Calu3 (cell line): ENCODE results near the gene ISYNA1. TPM values are rescaled to one million over a fixed set of nuclear protein-coding genes. Genes with fewer than 3 reads are reported as not detected.
A peak's percentile ranks its signal among the peaks of the same experiment; 100 is the strongest.

ENCODE experiments used
- BruUV-seq: library from RNA; stranded (reverse); fragments of 400-500 nt; replicated peaks from 2 replicates; lab custom pipeline; 2021; lab: Mats Ljungman, UMichigan
- CTCF ChIA-PET: fragments of 300-600 bp; sonication (Branson Sonifier 250); formaldehyde crosslinking; loops from one replicate; lab custom pipeline; 2022; ENCODE audit warnings: antibody characterized with exemption; lab: Charles Lee
- DNase-seq: peaks from one replicate; pipeline ENCODE4 v3.0.0; 2022
- H3K27ac Mint-ChIP-seq: one replicate; pipeline ENCODE4 v1.8.0; 2022; ENCODE audit warnings: mixed read lengths; ENCODE audit not compliant: unreplicated experiment
- H3K27me3 Mint-ChIP-seq: one replicate; pipeline ENCODE4 v1.8.0; 2022; ENCODE audit warnings: mixed read lengths; ENCODE audit not compliant: unreplicated experiment
- H3K36me3 Mint-ChIP-seq: one replicate; pipeline ENCODE4 v1.8.0; 2022; ENCODE audit warnings: mild to moderate bottlenecking, moderate library complexity, mixed read lengths; ENCODE audit not compliant: insufficient read depth, unreplicated experiment
- H3K4me1 Mint-ChIP-seq: one replicate; pipeline ENCODE4 v1.8.0; 2022; ENCODE audit warnings: mild to moderate bottlenecking, low read depth, mixed read lengths; ENCODE audit not compliant: unreplicated experiment
- H3K4me3 Mint-ChIP-seq: one replicate; pipeline ENCODE4 v1.8.0; 2022; ENCODE audit warnings: mild to moderate bottlenecking, low read depth, moderate library complexity, mixed read lengths; ENCODE audit not compliant: unreplicated experiment
- H3K9me3 Mint-ChIP-seq: one replicate; pipeline ENCODE4 v1.8.0; 2022; ENCODE audit warnings: low read depth, mixed read lengths; ENCODE audit not compliant: unreplicated experiment
- CTCF ChIP-seq: fragments of 200-600 bp; IDR thresholded peaks from one replicate; pipeline ENCODE4 v1.8.0; 2022; ENCODE audit warnings: antibody characterized with exemption; ENCODE audit not compliant: unreplicated experiment
- intact Hi-C: fragments of 100-400 bp; cut with micrococcal nuclease; formaldehyde crosslinking; loops from one replicate; pipeline ENCODE4 v1.10.0; 2022; ENCODE audit not compliant: unreplicated experiment
- total RNA-seq: library from RNA; stranded (reverse); gene quantifications from 2 replicates; pipeline ENCODE4 v1.2.3, GENCODE V29; 2022

Gene ISYNA1
- total RNA-seq, 1 experiment from 2014 or later, result 94.9 TPM

- Mint-ChIP-seq H3K36me3 (peaks cover 17% of the 10 kb centered on the region), H3K27ac (no peak overlapping the region), H3K4me1 (peaks cover 17% of the 10 kb centered on the region), H3K27me3 (no peaks in the 10 kb centered on the region), H3K9me3 (no peaks in the 10 kb centered on the region), H3K4me3 (no peak overlapping the region)
- TF ChIP-seq CTCF, result peak; percentile 54
- no TSS peak for BruUV-seq
- intact Hi-C loops, result loop anchor here (10.0 kb wide), 1 partner anchor 106 kb away; the partner anchor contains the start of gene UBA52
- CTCF ChIA-PET, result interaction anchor here (1.0 kb wide), 1 partner anchor 11 kb away, joined by 3 read pairs; no protein-coding TSS in a partner anchor
- DNase-seq, result peak; percentile 65
These were observed 31.3 kb upstream of the ISYNA1 start for GRCh38 chr19:18469069-18469846.

GRCh38 chr19:18468517-18468916 is 30.6 kb upstream of the ISYNA1 start:
- H3K4me1 Mint-ChIP-seq, result peaks cover 17% of the 10 kb centered on the region
- DNase-seq, result peak; percentile 22

GRCh38 chr19:18467978-18468377 is 30.0 kb upstream of the ISYNA1 start:
- CTCF ChIA-PET, result interaction anchor here (1.0 kb wide), 1 partner anchor 12 kb away, joined by 3 read pairs; no protein-coding TSS in a partner anchor
- no TSS peak for BruUV-seq
- Mint-ChIP-seq H3K4me3 (no peak overlapping the region), H3K27me3 (no peaks in the 10 kb centered on the region), H3K27ac (no peak overlapping the region), H3K36me3 (peaks cover 20% of the 10 kb centered on the region), H3K4me1 (peaks cover 17% of the 10 kb centered on the region), H3K9me3 (no peaks in the 10 kb centered on the region)
- no peak for DNase-seq
- no peak for TF ChIP-seq CTCF
- intact Hi-C loops, result loop anchor here (10.0 kb wide), 1 partner anchor 107 kb away; the partner anchor contains the start of gene UBA52

More at GRCh38 chr19:18468517-18468916, 30.6 kb upstream of the ISYNA1 start:
- intact Hi-C loops, result loop anchor here (10.0 kb wide), 1 partner anchor 106 kb away; the partner anchor contains the start of gene UBA52
- TF ChIP-seq CTCF, result no peak
- BruUV-seq, result no TSS peak
- CTCF ChIA-PET, result interaction anchor here (1.0 kb wide), 1 partner anchor 12 kb away, joined by 3 read pairs; no protein-coding TSS in a partner anchor
- H3K9me3 Mint-ChIP-seq, result no peaks in the 10 kb centered on the region
- H3K27ac Mint-ChIP-seq, result no peak overlapping the region
- H3K36me3 Mint-ChIP-seq, result peaks cover 17% of the 10 kb centered on the region
- no peak overlapping the region for H3K4me3 Mint-ChIP-seq
- no peaks in the 10 kb centered on the region for H3K27me3 Mint-ChIP-seq

GRCh38 chr19:18466354-18466753 is 28.4 kb upstream of the ISYNA1 start:
- CTCF ChIA-PET, result interaction anchor here (0.6 kb wide), 1 partner anchor 446 kb away, joined by 3 read pairs; no protein-coding TSS in a partner anchor
- no peak for TF ChIP-seq CTCF
- Mint-ChIP-seq H3K36me3 (peaks cover 21% of the 10 kb centered on the region), H3K27ac (no peak overlapping the region), H3K9me3 (no peaks in the 10 kb centered on the region), H3K4me3 (no peak overlapping the region), H3K4me1 (peaks cover 17% of the 10 kb centered on the region), H3K27me3 (no peaks in the 10 kb centered on the region)
- intact Hi-C loops, result loop anchor here (10.0 kb wide), 1 partner anchor 108 kb away; the partner anchor contains the start of gene UBA52
- no peak for DNase-seq
- BruUV-seq, result no TSS peak
